GM10847 (cell line): ENCODE data around the gene MEAF6.

Experiments
- POLR2A ChIP-seq: IDR thresholded peaks from 2 replicates; pipeline ENCODE4 v1.6.1; 2011; ENCODE audit not compliant: insufficient read length; ENCODE audit errors: extremely low read depth

The MEAF6 gene

GRCh38 chr1:37471345-37472231, 43.0 kb downstream of the MEAF6 start:
- no peak for TF ChIP-seq POLR2A

GRCh38 chr1:37469386-37469785, 45.2 kb downstream of the MEAF6 start:
- no peak for TF ChIP-seq POLR2A

GRCh38 chr1:37468037-37468436, 46.5 kb downstream of the MEAF6 start:
- TF ChIP-seq POLR2A = no peak

- TF ChIP-seq POLR2A = no peak
These were observed 48.7 kb downstream of the MEAF6 start for GRCh38 chr1:37465593-37466517.

GRCh38 chr1:37464443-37464842, 50.1 kb downstream of the MEAF6 start:
- no peak for TF ChIP-seq POLR2A

GRCh38 chr1:37461698-37462436, 52.7 kb downstream of the MEAF6 start:
- TF ChIP-seq POLR2A = no peak

- TF ChIP-seq POLR2A = no peak
These were observed 56.0 kb downstream of the MEAF6 start for GRCh38 chr1:37458551-37458950.

- TF ChIP-seq POLR2A = no peak
These were observed 58.0 kb downstream of the MEAF6 start for GRCh38 chr1:37456614-37457013.

- no peak for TF ChIP-seq POLR2A
These were observed 59.0 kb downstream of the MEAF6 start for GRCh38 chr1:37455516-37455915.

GRCh38 chr1:37453647-37454046, 60.9 kb downstream of the MEAF6 start:
- no peak for TF ChIP-seq POLR2A

- no peak for TF ChIP-seq POLR2A
These were observed 62.1 kb downstream of the MEAF6 start for GRCh38 chr1:37452416-37452815.

GRCh38 chr1:37449936-37450335, 64.6 kb downstream of the MEAF6 start:
- TF ChIP-seq POLR2A = no peak

GRCh38 chr1:37448691-37449417, 65.7 kb downstream of the MEAF6 start:
- TF ChIP-seq POLR2A = no peak

GRCh38 chr1:37448185-37448584, 66.4 kb downstream of the MEAF6 start:
- no peak for TF ChIP-seq POLR2A

- TF ChIP-seq POLR2A = no peak
These were observed 67.7 kb downstream of the MEAF6 start for GRCh38 chr1:37446874-37447273.
